ENCODE results near the gene ZNF441. TPM values are rescaled to one million over a fixed set of nuclear protein-coding genes. Genes with fewer than 3 reads are reported as not detected.
A peak's percentile ranks its signal among the peaks of the same experiment; 100 is the strongest.
"Not testable (repeated sequence)": the region's sequence is repeated elsewhere in the genome, so short reads cannot be mapped to it uniquely, and the experiment has no call there.

Gene ZNF441
- total RNA-seq, result 19.5 TPM

DNA sequence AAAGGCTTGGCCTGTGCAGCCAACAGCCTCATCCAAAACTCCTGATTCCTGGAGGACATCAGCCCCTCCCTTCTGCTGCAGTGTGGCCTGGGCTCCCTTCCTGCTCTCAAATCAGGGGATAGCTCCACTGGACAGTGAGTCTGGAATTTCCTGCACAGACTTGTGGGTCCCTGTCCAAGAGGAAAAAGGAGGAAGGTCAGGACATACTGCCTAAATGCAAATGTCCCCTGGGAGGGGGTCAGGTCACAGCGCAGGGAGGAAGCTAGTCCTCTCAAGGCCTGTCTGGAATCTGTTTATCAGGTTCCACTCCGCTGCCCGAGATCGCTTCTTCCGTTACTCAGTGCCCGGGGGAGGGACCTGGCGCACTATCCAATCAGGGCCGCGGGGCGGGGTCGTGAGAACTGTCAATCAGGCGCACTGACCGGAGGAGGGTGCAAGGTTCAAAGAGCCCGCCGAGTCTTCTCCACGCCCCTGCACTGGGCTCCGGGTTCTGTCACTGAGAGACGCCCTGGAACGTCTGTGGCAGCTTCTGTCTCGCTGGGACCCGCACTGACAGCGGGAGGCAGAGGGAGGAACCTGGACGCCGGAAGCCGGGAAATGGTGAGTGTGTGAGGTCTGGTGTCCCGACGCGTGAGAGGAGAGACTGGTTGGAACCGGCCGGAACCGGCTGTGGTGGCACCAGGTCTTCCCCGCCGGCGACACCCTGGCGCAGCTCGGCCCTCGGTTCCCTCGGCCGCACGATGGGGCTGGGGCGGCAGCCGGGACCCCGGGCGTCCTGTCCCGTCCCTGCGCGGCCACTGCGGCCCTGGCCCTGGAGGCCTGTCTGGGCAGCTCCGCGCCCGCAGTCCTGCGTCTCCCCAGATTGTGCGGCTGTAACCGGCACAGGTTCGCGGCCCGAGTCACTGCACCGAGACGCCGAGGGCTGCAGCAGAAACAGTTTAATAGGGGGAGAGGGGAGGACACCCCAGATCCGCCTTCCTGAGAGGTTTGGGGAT is at the start of gene ZNF441:
ZNF441 (plus strand) TSS at position 404 of the 995 bp plus-strand sequence; CDS start at position 598, 194 bp downstream.
- peak; percentile 89 for DNase-seq

GRCh38 chr19:11721681-11722080 is 45.1 kb upstream of the ZNF441 start:
- no peak for DNase-seq

- no peak for DNase-seq
Measured at GRCh38 chr19:11722414-11722813, 44.4 kb upstream of the ZNF441 start.

GRCh38 chr19:11729586-11729985 is 37.2 kb upstream of the ZNF441 start:
- no peak for DNase-seq

GRCh38 chr19:11735375-11735774 is 31.4 kb upstream of the ZNF441 start:
- no peak for DNase-seq

DNA sequence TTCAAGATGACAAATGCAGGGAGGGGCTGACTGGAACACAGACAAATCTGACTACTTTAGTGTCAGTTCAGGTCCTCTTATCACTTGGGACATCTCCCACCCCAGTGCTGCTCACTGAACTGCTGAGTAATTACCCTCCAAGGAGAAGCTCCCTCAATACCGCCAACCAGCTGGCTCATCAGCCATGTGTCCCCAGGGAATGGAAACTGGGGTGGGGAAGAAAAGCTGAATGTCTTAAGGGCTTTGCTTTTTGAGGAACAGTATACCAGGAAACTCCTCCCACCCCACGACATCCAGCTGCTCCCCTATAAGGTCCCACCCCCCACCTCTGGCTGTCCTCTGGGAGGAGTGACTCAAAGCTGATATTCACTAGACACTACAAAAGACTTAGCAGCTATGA is 30.1 kb upstream of the ZNF441 start:
- peak; percentile 11 for DNase-seq

- DNase-seq, result no peak
Measured at GRCh38 chr19:11737964-11738745, 28.6 kb upstream of the ZNF441 start.

DNA sequence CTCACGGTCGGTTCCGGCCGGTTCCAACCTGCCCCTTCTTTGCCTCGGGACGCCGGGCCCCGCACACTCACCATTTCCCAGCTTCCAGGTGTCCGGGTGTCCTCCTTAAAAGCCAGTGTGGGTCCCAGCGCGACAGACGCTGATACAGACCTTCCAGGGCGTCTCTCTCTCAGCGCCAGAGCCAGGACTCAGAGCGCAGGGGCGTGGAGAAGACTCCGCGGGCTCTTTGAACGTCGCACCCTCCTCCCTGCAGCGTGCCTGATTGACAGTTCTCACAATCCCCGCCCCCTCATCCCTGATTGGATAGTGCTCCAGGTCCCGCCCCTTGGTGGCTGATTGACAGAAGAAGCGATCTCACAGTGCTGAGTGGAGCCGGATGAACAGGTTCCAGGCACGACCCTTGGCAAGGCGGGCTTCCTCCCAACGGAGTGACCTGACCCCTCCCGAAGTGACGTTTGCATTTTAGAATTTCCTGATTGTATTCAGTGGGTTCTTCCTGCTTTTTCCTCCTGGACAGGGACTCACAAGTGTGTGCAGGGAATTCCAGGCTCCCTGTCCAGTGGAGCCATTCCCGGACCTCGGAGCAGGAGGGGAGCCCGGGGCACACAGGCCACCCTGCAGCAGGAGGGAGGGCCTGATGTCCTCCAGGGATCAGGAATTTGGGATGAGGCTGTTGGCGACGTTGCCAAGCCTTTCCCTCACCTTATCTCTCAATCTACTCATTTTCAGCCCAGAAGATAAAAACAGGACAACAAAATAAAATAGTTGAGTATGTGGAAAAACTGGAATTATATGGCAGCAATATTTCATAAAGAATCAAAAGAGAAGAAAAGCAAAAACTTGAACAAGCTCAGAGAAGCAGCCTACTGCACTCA is 27.8 kb upstream of the ZNF441 start, which contains the start of gene ZNF823:
ZNF823 (minus strand) TSS at position 201 of the 875 bp plus-strand sequence; CDS start at position 74, 127 bp downstream.
- DNase-seq, result peak; percentile 99

- no peak for DNase-seq
Measured at GRCh38 chr19:11745869-11746268, 20.9 kb upstream of the ZNF441 start.

DNA sequence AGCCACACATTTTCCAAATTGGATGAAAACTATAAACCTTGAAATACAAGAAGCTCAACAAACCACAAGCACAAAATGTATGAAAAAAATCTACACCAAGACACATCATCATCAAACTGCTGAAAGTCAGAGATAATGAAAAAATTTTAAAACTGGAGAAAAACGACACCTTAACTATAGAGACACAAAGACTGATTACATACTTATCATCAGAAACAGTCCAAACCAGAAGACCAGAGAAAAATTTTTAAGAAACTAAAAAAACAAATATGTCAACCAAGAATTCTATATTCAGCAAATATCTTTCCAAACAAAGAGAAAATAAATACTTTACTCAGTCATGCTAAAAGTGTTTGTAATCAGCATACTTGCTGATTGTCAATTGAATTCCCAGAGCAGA is 19.5 kb upstream of the ZNF441 start:
- DNase-seq, result no peak

DNA sequence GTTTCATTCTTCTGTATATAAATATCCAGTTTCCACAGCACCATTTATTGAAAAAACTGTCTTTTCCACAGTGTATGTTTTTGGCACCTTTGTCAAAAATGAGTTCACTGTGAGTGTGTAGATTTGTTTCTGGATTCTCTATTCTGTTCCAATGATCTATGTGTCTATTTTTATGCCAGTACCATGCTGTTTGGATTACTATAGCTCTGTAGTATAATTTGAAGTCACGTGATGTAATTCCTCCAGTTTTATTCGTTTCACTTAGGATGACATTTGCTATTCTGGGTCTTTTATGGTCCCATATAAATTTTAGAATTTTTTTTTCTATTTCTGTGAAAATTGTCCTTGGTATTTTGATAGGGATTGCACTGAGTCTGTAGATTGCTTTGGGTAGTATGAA is 17.0 kb upstream of the ZNF441 start:
- DNase-seq, result no peak

DNA sequence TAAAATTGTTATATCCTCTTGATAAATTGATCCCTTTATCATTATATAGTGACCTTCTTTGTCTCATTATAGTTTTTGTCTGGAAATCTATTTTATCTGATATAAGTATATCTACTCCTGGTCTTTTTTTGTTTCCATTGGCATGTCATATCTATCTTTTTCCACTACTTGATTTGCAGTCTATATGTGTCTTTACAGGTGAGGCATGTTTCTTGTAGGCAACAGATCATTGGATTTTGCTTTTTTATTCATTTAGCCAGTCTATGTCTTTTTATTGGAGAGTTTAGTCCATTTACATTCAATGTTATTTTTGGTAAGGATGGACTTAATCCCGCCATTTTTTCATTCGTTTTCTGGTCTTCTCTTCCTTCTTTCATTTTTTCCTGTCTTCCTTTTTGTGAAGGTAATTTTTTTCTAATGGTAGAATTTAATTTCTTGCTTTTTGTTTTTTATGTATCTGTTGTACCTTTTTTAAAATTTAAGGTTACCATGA is 14.5 kb upstream of the ZNF441 start:
- no peak for DNase-seq

GRCh38 chr19:11754663-11755062 is 12.1 kb upstream of the ZNF441 start:
- DNase-seq, result no peak

DNA sequence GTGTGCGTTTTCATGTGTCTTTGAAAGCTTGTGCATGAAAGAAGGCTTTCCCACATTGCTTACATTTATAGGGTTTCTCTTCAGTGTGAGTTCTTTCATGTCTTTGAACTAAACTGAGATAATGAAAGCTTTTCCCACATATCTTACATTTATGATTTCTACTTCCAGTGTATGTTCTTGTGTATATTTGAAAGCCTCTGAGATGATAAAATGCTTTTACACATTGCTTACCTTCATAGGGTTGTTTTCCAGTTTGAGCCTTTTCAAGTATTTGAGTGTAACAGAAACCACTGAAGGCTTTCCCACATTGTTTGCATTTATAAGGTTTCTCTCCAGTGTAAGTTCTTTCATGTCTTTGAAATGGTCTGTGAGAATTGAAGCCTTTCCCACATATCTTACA is 9.8 kb upstream of the ZNF441 start:
- no peak for DNase-seq

DNA sequence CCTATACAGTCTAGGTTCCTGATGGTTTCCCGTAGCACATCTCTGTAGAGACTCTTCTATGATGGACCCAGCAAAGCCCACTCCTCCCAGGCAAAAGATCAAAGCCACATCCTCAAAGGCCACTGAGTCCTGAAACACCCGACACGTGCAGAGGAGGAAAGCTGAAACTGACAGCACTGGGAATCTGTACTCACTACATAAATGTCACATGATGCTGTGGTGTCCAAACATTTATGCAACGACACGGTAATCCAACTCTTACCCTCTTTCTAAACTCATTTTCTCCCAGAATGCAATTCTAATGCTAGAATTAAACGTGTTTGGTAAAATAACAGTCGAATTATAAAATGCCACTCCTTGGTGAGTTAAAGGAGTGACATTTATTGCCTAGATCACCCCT is 7.0 kb upstream of the ZNF441 start:
- no peak for DNase-seq

DNA sequence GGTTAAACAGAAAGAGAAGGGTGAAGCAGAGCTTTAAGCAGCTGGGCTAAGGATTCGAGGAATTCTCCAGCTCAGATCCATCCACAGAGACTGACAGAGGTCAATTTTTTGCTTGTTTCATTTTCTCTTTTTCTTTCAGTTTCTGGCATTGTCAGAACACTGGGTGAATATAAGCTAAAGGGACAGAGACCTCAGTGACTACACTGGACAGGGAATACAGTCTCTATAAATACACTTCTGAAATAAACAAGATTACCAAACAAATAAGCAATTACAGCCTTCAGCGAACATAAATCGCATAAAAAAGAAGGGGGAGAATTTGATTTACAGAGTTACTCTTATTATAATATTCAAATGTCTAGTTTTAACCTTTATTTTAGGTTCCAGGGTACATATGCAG is 3.7 kb upstream of the ZNF441 start:
- DNase-seq, result no peak

DNA sequence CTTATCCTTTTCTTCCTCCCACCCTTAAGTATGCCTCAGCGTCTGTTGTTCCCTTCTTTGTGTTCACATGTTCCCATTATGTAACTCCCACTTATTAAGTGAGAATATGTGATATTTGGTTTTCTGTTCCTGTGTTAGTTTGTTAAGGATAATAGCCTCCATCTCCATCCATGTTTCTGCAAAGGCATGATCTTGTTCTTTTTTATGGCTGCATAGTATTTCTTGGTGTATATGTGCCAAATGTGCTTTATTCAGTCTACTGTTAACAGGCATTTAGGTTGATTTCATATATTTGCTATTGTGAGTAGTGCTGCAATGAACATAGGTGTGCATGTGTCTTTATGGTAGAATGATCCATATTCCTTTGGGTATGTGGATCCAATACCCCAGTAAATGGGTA is 3.2 kb upstream of the ZNF441 start:
- no peak for DNase-seq

DNA sequence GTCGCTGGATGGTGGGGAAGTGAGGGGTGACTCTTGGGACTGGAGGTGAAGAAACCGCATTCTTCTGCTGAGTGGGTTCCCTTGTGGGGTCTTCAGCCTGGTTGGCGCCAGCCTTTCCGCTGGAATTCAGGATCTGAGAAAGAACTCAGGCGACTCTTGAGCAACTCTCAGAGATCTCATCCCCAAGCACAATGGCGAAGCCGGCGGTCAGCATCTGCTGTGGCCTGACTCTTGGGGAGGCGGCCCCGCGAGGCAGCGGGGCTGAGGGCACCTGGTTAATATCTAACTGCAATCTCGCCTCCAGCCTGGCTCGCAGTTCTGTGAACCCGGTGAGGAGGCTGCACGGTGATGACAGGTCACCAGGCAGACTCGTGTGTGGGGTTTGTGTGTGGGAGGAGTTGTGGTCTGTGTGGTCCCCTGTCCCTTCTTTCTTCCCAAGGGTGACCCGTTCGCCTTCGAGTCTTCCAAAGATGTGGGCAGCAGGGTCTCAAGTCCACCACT is 883 bp downstream of the ZNF441 start:
- DNase-seq, result no peak

DNA sequence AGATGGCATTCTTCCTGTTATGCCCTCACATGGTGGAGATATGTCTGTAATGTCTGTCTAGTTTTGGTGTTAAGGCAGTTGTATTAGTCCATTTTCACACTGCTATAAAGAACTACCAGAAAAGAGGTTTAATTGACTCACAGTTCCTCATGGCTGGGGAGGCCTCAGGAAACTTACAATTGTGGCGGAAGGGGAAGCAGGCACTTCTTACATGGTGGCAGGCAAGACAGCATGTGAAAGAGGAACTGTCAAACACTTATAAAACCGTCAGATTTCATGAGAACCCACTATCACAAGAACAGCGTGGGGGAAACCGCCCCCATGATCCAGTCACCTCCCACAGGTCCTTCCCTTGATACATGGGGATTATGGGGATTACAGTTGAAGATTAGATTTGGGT is 3.2 kb downstream of the ZNF441 start:
- no peak for DNase-seq

DNA sequence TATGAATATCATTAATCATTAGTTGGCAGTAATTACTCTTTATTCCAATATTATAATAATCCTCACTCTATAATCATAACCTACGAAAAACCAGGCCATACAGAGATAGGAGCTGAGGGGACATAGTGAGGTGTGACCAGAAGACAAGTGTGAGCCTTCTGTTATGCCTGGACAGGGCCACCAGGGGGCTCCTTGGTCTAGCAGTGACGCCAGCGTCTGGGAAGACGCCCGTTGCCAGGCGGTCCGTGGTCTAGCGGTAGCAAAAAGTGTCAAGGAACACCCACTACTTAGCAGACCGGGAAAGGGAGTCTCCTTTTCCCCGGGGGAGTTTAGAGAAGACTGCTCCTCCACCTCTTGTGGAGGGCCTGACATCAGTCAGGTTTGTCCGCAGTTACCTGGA is 4.7 kb downstream of the ZNF441 start:
- DNase-seq, result not testable (repeated sequence)

DNA sequence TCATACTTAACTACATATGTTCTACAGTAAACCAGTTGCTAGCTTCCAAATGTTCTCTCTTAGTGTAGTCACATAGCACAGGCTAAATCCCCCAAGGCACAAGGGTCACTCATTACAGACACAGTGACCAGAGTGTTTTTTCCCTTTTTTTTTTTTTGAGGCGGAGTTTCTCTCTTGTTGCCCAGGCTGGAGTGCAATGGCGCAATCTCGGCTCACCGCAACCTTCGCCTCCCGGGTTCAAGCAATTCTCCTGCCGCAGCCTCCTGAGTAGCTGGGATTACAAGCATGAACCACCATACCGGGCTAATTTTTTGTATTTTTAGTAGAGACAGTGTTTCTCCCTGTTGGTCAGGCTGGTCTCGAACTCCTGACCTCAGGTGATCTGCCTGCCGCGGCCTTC is 9.9 kb downstream of the ZNF441 start:
- not testable (repeated sequence) for DNase-seq

All from skin of body (tissue), 2 donors.